Erythroblast (primary cell): ENCODE data around the gene MGST1.

Experiments
- DNase-seq, 2 experiments: peaks; one replicate each; lab custom pipeline; 2025; lab: John Stamatoyannopoulos, UW
- GATA1 ChIP-seq: IDR thresholded peaks from 2 replicates; pipeline ENCODE4 v1.6.1; 2011; ENCODE audit warnings: low read depth, mild to moderate bottlenecking, control low read depth, low read length, moderate library complexity
- POLR2A ChIP-seq: IDR thresholded peaks from 2 replicates; pipeline ENCODE4 v1.6.1; 2011; ENCODE audit warnings: mild to moderate bottlenecking, low read length

Gene MGST1

DNA sequence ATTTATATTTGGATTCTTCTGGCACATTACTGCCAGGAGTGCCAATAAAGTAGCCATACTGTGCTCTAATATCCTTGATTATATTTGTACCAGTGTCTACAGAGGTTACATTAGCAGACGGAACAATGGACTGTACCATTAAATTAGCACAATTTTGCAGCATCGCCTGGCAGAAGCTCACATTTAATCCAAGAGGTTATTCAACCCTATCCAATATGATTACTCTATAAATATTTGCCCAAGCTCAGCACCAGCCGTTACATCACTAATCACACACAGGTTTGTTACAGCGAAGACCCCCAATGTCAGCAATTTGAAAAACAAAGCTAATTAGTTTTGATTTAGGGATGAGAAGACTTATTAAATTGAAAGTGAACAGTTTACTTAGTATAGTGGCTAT, 16.9 kb upstream of the MGST1 start:
- no peak for DNase-seq
- TF ChIP-seq POLR2A (no peak), GATA1 (no peak)

DNA sequence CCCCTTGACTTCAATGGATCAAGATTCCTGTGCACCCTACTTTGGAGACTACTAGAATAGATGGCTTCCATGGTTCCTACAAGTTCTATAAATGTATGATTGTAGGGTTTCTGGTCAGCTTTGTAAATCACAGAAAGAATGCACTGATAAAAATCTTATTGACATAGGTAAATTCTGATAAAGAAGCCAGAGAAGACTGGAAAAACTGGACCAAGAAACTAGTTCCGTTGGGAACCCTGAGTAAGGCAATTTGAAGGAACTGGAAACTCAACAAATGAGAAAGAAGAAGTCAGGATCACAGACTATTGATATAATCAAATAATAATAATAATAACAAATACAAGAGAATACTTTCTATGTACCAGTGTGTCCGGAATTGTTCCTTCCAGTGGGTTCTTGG, 15.4 kb upstream of the MGST1 start:
- no peak for DNase-seq
- TF ChIP-seq GATA1 (no peak), POLR2A (no peak)

DNA sequence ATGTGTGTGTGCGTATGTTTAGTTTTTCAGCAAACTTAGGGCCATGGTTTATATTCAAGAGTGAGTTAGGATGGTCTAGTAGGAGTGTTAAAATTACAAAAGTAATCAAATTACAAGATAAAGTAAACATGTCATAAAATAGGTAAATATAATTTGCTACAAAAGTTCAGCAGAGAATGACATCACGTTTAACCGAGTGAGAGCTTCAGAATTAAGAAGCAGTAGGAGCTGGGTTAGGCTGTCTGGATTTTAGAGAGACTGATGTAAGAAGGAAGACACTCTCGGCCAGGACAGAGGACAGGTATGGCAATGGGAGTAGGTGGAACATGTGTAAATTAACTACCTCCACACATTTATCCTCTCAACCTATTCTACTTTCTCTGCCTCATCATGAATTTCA, 11.6 kb upstream of the MGST1 start:
- no peak for TF ChIP-seq POLR2A
- no peak for TF ChIP-seq GATA1
- DNase-seq = no peak

DNA sequence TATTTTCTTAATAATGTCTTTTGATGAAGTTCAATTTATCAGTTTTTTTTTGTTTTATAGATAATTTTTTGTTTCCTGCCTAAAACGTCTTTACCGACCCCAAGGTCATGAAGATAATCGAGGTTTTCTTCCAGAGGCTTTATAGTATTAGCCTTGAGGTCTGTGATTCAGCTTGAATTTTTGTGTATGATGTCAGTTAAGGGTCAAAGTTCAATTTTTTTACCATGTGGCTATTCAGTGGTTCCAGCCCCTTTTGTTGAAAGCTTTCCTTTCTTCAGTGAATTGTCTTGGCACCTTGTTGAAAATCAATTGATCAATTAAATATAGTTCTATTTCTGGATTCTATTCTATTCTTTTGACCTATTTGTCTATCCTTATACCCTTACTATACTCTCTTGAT, 3.2 kb upstream of the MGST1 start:
- TF ChIP-seq POLR2A (no peak), GATA1 (no peak)
- no peak for DNase-seq

DNA sequence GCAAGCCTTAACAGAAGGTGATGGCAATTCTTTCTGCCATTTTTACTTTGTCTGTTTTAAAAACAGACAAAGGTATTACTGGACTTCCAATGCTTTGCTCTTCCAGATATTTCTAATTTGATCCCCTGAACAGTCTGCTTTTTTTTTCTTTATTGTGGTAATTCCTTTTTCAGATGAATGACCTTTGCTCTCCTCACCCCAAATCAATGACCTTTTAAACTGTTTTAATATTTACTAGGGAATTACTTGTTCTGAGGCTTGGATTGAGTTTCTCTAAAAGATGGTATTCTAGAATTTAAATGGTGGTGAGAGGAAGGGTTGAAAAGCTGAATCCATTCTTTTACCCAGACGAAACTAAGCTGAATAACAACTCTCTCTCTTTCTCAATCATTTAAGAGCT, 2.3 kb upstream of the MGST1 start:
- no peak for TF ChIP-seq POLR2A
- no peak for TF ChIP-seq GATA1
- no peak for DNase-seq

DNA sequence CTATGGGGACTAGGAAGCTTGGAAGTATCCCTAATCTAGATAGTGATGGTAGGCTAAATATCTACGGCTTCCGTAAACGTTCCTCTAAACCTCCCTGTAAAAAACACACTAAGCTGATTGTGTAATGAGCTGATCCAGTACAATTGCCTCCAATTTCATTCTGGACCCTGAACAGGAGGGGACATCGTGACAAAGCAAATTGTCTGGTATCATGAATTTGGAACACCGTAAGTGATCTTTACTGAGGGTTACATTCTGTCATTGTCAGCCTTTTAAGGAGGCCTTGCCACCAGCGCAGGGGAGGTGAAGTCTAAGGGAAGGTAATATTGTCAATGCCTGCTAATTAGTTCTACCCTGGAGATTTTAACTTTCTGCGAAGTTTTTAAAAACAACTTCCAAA, 487 bp upstream of the MGST1 start:
- no peak for TF ChIP-seq GATA1
- no peak for TF ChIP-seq POLR2A
- peak in 1 of 2 experiments; percentile 22 for DNase-seq

DNA sequence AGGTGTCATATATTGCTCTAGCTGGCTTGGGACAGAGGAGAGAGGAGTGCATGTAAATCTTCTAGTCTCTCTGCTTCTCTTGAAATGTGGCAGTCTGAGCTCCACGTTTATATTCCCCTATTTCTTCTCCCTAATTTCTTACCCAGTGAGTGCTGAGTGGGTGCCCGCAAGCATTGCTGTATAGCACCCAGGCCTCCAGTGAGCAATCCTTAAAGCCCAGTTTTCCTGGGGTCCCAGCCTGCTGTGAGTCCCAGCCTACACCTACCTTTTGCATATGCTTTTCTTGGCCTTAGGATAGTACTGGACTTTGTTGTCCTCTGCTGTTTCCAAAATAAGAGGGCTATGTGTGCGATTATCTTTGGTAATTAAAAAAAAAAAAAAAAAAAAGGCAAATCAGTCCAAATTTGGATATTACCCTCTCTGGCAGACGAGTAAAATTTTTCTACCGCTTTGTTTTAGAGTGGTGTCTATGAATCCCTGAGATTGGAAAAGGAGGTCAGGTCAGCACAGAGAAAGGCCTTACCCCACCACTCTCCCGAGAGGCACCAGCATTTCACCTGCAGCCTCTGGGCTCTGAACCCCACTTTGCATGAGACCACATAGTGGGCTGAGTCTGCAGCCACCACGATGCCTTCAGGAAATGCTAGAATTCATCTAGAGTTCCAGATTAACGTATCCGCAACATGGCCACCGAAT, 1.1 kb downstream of the MGST1 start:
- no peak for TF ChIP-seq GATA1
- TF ChIP-seq POLR2A = no peak

DNA sequence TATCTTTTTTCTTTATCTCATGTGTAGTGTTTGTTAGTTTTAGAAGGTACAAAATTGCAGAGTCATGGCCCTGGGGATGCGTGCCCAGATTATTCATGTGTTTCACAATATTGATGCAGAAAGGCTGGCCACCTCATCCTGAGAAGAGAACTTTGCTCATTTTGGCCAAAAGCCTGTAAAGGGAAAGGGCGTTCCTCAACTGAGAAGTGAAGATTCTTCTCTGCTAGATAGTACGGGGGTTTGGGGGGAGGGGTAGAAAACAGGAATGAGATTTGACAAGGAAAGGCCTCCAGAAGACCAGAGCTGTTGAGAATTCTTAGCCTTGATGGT, 1.7 kb downstream of the MGST1 start:
- TF ChIP-seq POLR2A = no peak
- TF ChIP-seq GATA1 = no peak

More for the DNA sequence above, 1.1 kb downstream of the MGST1 start:
- DNase-seq = peak; percentile 25 to 46

DNA sequence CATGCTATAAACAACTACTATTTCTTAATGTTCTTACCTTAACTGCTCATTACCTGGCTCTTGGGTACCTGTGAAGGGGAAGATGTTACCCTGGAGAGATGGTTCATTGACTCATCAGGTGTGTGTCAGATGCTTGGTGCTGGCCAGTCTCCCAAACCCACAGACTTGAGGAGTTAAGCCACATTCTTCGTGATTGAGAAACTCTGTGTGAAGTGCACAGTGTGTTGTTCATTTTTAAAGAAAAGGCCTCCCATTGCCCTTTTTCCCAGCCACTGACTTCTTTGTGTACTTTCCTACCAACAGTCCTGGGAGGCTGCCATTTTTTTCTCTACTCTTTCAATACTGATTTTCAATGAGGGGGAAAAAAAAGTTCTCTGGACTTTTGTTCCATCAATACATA, 3.2 kb downstream of the MGST1 start:
- TF ChIP-seq POLR2A = no peak
- no peak for TF ChIP-seq GATA1
- peak in 1 of 2 experiments; percentile 17 for DNase-seq

More for the DNA sequence above, 1.7 kb downstream of the MGST1 start:
- peak; percentile 90 to 92 for DNase-seq

DNA sequence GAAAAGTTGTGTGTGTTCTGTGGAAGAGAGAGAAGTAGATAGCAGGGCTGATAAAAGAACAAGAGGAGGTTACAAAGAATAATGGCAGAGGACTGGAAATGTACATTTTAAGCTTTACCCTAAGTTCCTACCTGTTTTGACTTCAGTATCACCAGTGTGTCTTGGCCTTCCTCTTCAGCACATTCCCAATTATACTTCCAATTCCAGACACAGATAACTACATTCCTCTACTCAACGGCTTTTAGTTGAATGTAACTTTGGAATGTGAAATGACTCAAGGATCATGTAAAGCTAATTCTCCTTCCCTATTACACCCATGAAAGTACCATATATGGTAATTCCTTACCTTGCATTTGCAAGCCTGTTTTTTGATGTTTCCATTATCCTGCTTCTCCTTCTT, 5.0 kb downstream of the MGST1 start:
- no peak for DNase-seq

DNA sequence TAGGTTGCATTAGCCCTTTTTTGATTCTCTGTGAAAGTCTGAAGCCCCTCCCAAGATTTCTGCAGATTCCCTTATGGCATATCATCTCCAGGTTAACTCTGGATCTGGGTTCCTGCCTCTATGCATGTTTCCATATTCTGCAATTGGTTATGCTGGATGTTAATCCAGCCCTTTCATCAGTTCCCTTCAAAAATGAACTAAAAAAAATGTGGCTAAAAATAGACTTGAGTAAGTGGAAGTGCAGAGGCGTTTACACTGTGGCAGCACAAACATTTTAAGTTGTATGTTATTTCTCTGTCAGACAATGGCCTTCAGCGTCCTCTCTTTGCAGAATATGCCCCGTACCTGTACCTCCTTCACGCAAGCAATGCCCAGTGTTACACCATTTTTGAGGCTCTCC, 11.4 kb downstream of the MGST1 start:
- no peak for DNase-seq
- TF ChIP-seq POLR2A (no peak), GATA1 (no peak)

More for the DNA sequence above, 5.0 kb downstream of the MGST1 start:
- TF ChIP-seq GATA1 (no peak), POLR2A (no peak)

DNA sequence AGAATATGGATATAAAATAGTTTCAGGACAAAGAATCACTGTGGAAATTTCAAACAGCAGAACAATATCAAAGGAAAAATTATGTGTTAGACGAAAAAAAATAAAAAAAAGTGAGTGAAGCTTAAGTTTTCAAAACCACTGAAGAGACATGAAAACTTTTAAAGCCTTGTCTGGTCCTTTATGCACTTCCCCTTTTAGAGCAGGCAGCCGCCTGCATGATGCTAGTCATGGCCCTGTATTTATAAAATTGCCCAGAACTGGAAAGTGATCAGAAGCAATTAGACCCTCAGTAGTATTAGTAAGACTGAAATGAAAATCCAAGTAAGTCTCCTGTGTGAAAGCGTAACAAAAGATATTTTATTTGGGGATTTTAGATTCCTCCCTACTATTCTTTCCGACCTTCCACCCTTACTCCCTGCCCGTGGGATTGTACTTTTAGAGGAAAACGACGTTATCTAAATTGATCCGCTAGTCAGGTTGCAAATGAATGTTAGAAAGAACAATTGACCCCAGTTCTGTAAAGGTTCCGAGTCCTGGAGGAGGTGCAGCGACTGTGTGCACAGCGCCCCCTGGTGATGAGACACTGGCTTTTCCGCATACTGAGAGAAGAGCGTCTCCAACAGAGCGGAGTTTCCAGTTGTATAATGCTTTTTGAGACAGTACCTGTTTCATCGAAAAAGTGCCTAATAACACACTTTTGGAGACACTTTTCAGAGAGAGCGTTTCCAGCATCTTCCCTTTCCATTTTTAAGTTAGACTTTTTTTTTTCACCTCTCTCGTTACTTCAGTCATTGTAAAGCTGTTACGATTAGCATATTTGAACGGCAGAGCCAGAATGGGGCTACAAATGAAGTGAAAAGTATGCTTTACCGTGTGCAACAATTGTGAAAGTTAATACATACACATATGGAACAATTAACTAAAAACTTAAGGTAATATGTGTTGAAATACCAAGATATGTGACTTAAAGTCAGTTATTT, 12.4 kb downstream of the MGST1 start:
- DNase-seq = peak; percentile 68 to 82
- TF ChIP-seq POLR2A (peak; percentile 17), GATA1 (no peak)

DNA sequence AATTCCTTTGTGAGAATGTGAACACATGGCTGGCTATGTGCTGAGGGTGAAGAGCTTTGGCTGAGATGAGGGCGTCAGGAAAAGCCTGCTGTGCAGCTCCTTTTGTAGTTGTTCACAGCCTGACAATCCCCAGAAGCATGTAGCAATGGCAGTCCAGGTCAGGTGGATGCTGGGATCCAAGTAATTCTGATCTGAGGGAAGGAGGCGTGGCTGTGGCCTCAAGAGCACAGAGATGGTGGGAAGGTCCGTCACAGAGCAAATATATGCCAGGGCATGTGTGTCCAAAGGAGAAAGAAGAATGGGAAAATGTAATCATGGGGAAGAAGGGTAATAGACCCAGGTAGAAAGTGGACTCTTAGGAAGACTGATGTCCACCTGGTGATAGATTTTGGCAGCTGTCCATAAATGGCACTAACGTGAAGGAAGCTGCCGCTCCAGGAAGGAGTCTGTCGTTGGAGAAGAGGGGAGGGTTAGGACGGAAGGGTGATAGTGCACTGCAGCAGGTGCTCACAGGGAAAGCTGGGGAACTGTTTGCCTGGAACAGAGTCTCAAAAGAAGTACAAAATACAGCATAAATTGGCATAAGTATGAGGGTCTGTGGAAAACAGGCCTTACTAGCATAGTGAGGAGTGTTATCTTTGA, 13.8 kb downstream of the MGST1 start:
- no peak for DNase-seq
- TF ChIP-seq POLR2A (no peak), GATA1 (no peak)

DNA sequence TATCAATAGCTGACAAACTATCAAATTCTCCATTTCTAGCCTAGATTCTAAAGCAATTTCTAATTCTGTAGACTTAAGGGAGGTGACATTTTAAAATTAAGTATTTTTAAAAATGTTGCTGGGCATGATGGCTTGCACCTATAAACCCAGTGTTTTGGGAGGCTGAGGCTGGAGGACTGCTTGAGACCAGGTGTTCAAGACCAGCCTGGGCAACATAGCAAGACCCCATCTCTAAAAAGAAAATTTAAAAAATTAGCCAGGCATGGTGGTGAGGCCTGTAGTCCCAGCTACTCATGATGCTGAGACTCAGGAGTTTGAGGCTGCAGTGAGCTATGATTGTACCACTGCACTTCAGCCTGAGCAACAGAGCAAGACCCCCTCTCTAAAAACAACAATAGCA, 15.1 kb downstream of the MGST1 start:
- DNase-seq = no peak

More for the DNA sequence above, 15.1 kb downstream of the MGST1 start:
- TF ChIP-seq POLR2A (no peak), GATA1 (no peak)
